ENCODE results near the gene LMAN2. TPM values are rescaled to one million over a fixed set of nuclear protein-coding genes. Genes with fewer than 3 reads are reported as not detected.

Gene LMAN2
- total and polyA plus RNA-seq, 7 experiments from 2014 or later: 71.8 to 202 (median 102) TPM

DNA sequence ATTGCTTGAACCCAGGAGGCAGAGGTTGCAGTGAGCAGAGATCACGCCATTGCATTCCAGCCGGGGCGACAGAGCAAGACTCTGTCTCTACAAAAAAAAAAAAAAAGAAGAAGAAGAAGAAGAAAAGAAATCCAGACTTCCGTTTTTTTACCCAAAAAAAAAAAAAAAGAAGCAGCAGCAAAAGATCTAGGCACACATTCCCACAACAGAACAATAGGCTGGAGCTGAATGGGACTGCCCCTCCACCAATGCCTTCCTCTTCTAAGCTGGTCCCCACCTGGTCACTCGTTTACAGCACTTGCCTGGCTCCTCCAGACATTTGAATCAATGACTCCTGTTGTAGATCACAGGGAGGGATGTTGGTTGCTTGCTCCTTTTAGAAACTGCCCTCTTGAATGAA lies 1.6 kb upstream of the LMAN2 start:
- H3K4me1 Mint-ChIP-seq: peaks cover 56 to 78% (median 68%) of the 10 kb centered on the region in 7 donors
- POLR2A ChIA-PET: interaction anchor here (0.7 to 2.4 kb wide), 2 partner anchors 8 to 16 kb away, joined by 6 to 28 read pairs; no protein-coding TSS in a partner anchor
- H3K9me3 ChIP-seq (ENCODE audit: control insufficient read depth in 2 of 3, low read length in 3 of 3): no peaks in the 10 kb centered on the region
- H3K4me3 Mint-ChIP-seq: peak overlapping the region in 6 of 10 donors; percentile 10 to 49 (median 34)
- no peaks in the 10 kb centered on the region for H3K27me3 ChIP-seq (ENCODE audit: control insufficient read depth in 2 of 2, insufficient read depth in 2 of 2, low read length in 2 of 2)
- no peak overlapping the region for H3K4me3 ChIP-seq (ENCODE audit: low read length)
- DNase-seq (no peak), ATAC-seq (no peak)
- intact Hi-C loops (cut with micrococcal nuclease): loop anchor here (5.0 kb wide), 3 partner anchors 221 to 816 kb away; partner anchors contain the start of genes NSD1 (in 1 of the 2), RNF44 (in 1 of the 2) and ZNF346 (in 1 of the 2)
- peaks cover 0 to 24% (median 5%) of the 10 kb centered on the region in 3 experiments for H3K36me3 ChIP-seq (ENCODE audit: control insufficient read depth in 2 of 3, insufficient read depth in 3 of 3, low read length in 3 of 3)
- H3K36me3 Mint-ChIP-seq: peaks cover 4 to 24% (median 10%) of the 10 kb centered on the region in 5 donors
- H3K27ac ChIP-seq (ENCODE audit: low read depth, low read length): no peak overlapping the region
- H3K9me3 Mint-ChIP-seq: peaks cover 0 to 14% (median 0%) of the 10 kb centered on the region in 11 donors
- no peaks in the 10 kb centered on the region for H3K27me3 Mint-ChIP-seq
- CTCF ChIA-PET: interaction anchor here (0.6 to 3.4 kb wide), 4 partner anchors 13 to 37 kb away, joined by 3 to 14 read pairs (median 8); no protein-coding TSS in a partner anchor
- peaks cover 32 to 49% of the 10 kb centered on the region in 2 donors for H3K4me1 ChIP-seq (ENCODE audit: control insufficient read depth in 2 of 2, insufficient read depth in 2 of 2, low read length in 2 of 2)
- no peak overlapping the region for H3K27ac Mint-ChIP-seq

DNA sequence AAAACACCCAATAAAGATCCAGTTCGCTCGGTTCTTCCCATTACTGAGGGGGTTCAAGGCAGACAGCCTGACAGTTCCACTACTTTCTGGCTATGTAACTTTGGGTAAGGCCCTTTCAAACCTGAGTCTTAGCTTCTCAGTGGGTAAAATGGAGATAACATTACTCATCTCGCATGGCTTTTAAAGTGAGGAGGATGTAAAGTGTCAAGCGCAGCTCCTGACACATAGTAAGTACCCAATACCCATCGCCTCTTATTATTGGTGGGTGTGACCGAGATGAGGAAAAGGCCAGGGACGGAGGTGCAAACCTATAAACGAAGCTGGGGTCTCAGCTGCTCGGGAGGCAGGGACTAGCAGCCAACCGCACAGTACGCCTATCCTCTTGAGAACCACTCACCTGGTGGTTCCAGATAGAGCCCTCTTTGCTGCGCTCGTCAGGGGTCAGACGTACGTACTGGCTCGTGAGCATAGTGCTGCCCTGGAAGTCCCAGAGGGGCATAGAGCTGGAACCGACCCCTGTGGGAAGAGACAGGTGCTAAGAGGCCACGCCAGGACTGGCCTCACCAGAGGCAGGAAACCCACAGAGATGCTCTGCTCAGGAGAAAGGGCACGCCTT lies 584 bp downstream of the LMAN2 start:
- H3K27me3 ChIP-seq (ENCODE audit: control insufficient read depth in 2 of 2, insufficient read depth in 2 of 2, low read length in 2 of 2): no peaks in the 10 kb centered on the region
- no peaks in the 10 kb centered on the region for H3K9me3 ChIP-seq (ENCODE audit: control insufficient read depth in 2 of 3, low read length in 3 of 3)
- DNase-seq (no peak), ATAC-seq (no peak)
- Mint-ChIP-seq H3K9me3 (peaks cover 0 to 14% (median 0%) of the 10 kb centered on the region in 11 donors), H3K4me3 (peak overlapping the region; percentile 93 to 99 (median 98)), H3K36me3 (peaks cover 4 to 22% (median 7%) of the 10 kb centered on the region in 5 donors), H3K27ac (peak overlapping the region; percentile 93 to 100 (median 99)), H3K4me1 (peaks cover 54 to 79% (median 69%) of the 10 kb centered on the region in 7 donors), H3K27me3 (no peaks in the 10 kb centered on the region)
- peaks cover 0 to 36% (median 5%) of the 10 kb centered on the region in 3 experiments for H3K36me3 ChIP-seq (ENCODE audit: control insufficient read depth in 2 of 3, insufficient read depth in 3 of 3, low read length in 3 of 3)
- H3K4me1 ChIP-seq (ENCODE audit: control insufficient read depth in 2 of 2, insufficient read depth in 2 of 2, low read length in 2 of 2): peaks cover 29 to 39% of the 10 kb centered on the region in 2 donors
- peak overlapping the region; percentile 95 for H3K27ac ChIP-seq (ENCODE audit: low read depth, low read length)
- peak overlapping the region; percentile 91 for H3K4me3 ChIP-seq (ENCODE audit: low read length)
- ChIA-PET CTCF (interaction anchor here (1.0 to 3.4 kb wide), 5 partner anchors 9 to 104 kb away, joined by 3 to 13 read pairs (median 4); no protein-coding TSS in a partner anchor), POLR2A (interaction anchor here (0.6 to 2.4 kb wide), 14 partner anchors 10 to 336 kb away, joined by 3 to 28 read pairs (median 4); no protein-coding TSS in a partner anchor)
- intact Hi-C loops (cut with micrococcal nuclease): loop anchor here (1.0 to 5.0 kb wide), 11 partner anchors 11 to 962 kb away; partner anchors contain the start of genes RNF44 (in 2 of the 2), GRK6 (in 1 of the 2), HIGD2A (in 1 of the 2) and NOP16 (in 1 of the 2)

DNA sequence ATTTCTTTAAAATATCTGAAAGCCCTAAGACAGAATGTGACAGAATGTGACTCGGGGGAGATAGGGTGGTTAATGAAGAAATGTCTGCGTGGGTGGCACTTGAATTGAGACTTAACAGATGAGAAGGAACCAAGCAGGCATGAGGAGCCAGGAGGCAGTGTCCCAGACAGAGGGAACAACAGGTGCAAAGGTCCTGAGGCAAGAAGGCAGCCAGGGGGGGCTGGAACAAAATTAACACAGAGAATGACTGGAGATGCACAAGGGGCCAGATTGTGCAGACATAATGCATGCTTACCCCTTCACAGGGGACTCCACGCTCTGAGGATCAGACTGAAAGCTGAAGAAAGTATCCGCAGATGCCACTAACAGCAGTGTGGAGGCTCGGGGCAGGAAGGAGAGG lies 1.7 kb downstream of the LMAN2 start:
- H3K36me3 Mint-ChIP-seq: peaks cover 4 to 22% (median 7%) of the 10 kb centered on the region in 5 donors
- peaks cover 47 to 68% (median 58%) of the 10 kb centered on the region in 7 donors for H3K4me1 Mint-ChIP-seq
- Histone ChIP-seq H3K4me3 (ENCODE audit: low read length) (no peak overlapping the region), H3K27me3 (ENCODE audit: control insufficient read depth in 2 of 2, insufficient read depth in 2 of 2, low read length in 2 of 2) (no peaks in the 10 kb centered on the region), H3K27ac (ENCODE audit: low read depth, low read length) (peak overlapping the region; percentile 4), H3K36me3 (ENCODE audit: control insufficient read depth in 2 of 3, insufficient read depth in 3 of 3, low read length in 3 of 3) (peaks cover 0 to 40% (median 5%) of the 10 kb centered on the region in 3 experiments), H3K4me1 (ENCODE audit: control insufficient read depth in 2 of 2, insufficient read depth in 2 of 2, low read length in 2 of 2) (peaks cover 29 to 35% of the 10 kb centered on the region in 2 donors), H3K9me3 (ENCODE audit: control insufficient read depth in 2 of 3, low read length in 3 of 3) (no peaks in the 10 kb centered on the region)
- no peaks in the 10 kb centered on the region for H3K27me3 Mint-ChIP-seq
- H3K4me3 Mint-ChIP-seq: peak overlapping the region; percentile 71 to 99 (median 98)
- CTCF ChIA-PET: interaction anchor here (1.3 to 3.4 kb wide), 2 partner anchors 21 to 35 kb away, joined by 4 to 13 read pairs; no protein-coding TSS in a partner anchor
- intact Hi-C loops (cut with micrococcal nuclease): loop anchor here (2.0 to 5.0 kb wide), 5 partner anchors 21 to 961 kb away; partner anchors contain the start of genes HIGD2A (in 1 of the 2), NOP16 (in 1 of the 2), NSD1 (in 1 of the 2) and RNF44 (in 1 of the 2)
- H3K9me3 Mint-ChIP-seq: peaks cover 0 to 5% (median 0%) of the 10 kb centered on the region in 11 donors
- ATAC-seq (no peak), DNase-seq (no peak)
- POLR2A ChIA-PET: interaction anchor here (0.8 kb wide), 1 partner anchor 46 kb away, joined by 3 read pairs; the partner anchor contains the start of genes PRELID1 and RAB24
- H3K27ac Mint-ChIP-seq: peak overlapping the region; percentile 58 to 100 (median 74)

DNA sequence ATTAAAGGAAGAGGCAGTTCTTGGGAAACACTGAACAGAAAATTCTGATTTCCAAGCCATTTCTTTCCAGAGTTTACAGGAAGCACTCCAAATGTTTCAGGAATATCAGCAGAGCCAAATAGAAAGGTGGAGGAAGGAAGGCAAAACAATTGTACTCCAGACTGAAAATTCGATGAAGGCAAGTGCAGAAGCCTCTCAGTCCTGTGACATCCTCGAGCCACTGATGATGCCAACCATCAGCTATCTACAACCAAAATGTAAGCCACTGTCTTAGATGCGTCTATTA lies 2.2 kb downstream of the LMAN2 start:
- no peak overlapping the region for H3K4me3 ChIP-seq (ENCODE audit: low read length)
- Mint-ChIP-seq H3K36me3 (peaks cover 4 to 22% (median 7%) of the 10 kb centered on the region in 5 donors), H3K4me1 (peaks cover 44 to 63% (median 54%) of the 10 kb centered on the region in 7 donors), H3K9me3 (peaks cover 0 to under 1% (median 0%) of the 10 kb centered on the region in 11 donors), H3K27me3 (no peaks in the 10 kb centered on the region), H3K4me3 (peak overlapping the region; percentile 54 to 99 (median 96)), H3K27ac (peak overlapping the region in 6 of 9 donors; percentile 58 to 99 (median 73))
- CTCF ChIA-PET: interaction anchor here (0.6 to 0.7 kb wide), 2 partner anchors 37 to 106 kb away, joined by 3 to 4 read pairs; no protein-coding TSS in a partner anchor
- H3K27me3 ChIP-seq (ENCODE audit: control insufficient read depth in 2 of 2, insufficient read depth in 2 of 2, low read length in 2 of 2): no peaks in the 10 kb centered on the region
- POLR2A ChIA-PET: interaction anchor here (0.8 to 1.3 kb wide), 2 partner anchors 22 to 46 kb away, joined by 3 read pairs; partner anchors contain the start of genes PRELID1 and RAB24
- H3K27ac ChIP-seq (ENCODE audit: low read depth, low read length): no peak overlapping the region
- H3K4me1 ChIP-seq (ENCODE audit: control insufficient read depth in 2 of 2, insufficient read depth in 2 of 2, low read length in 2 of 2): peaks cover 29 to 35% of the 10 kb centered on the region in 2 donors
- H3K9me3 ChIP-seq (ENCODE audit: control insufficient read depth in 2 of 3, low read length in 3 of 3): no peaks in the 10 kb centered on the region
- DNase-seq (no peak), ATAC-seq (no peak)
- intact Hi-C loops (cut with micrococcal nuclease): no loop called here
- peaks cover 0 to 41% (median 5%) of the 10 kb centered on the region in 3 experiments for H3K36me3 ChIP-seq (ENCODE audit: control insufficient read depth in 2 of 3, insufficient read depth in 3 of 3, low read length in 3 of 3)

DNA sequence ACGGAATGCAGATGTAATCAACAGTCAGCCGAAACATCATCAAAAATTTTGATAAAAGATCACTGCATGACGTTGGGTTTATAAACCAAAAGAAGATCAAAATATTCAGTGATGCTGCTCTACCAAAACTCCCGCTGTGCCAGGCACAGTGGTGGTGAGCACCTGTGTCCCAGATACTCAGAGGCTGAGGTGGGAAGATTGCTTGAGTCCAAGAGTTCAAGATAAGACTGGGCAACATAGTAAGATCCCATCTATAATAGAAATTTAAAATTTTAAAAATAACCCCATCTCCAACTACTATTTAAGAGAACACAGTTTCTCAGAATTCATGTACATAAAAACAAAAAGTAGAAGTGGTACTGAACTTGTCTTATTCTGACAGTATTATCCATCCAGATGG lies 3.8 kb downstream of the LMAN2 start:
- intact Hi-C loops (cut with micrococcal nuclease): no loop called here
- H3K4me1 ChIP-seq (ENCODE audit: control insufficient read depth in 2 of 2, insufficient read depth in 2 of 2, low read length in 2 of 2): peaks cover 29 to 35% of the 10 kb centered on the region in 2 donors
- no peak overlapping the region for H3K4me3 ChIP-seq (ENCODE audit: low read length)
- peaks cover 0 to 48% (median 5%) of the 10 kb centered on the region in 3 experiments for H3K36me3 ChIP-seq (ENCODE audit: control insufficient read depth in 2 of 3, insufficient read depth in 3 of 3, low read length in 3 of 3)
- H3K9me3 ChIP-seq (ENCODE audit: control insufficient read depth in 2 of 3, low read length in 3 of 3): no peaks in the 10 kb centered on the region
- POLR2A ChIA-PET: interaction anchor here (1.1 kb wide), 1 partner anchor 23 kb away, joined by 3 read pairs; no protein-coding TSS in a partner anchor
- peak overlapping the region in 7 of 10 donors; percentile 7 to 59 (median 23) for H3K4me3 Mint-ChIP-seq
- H3K27ac Mint-ChIP-seq: no peak overlapping the region
- no peaks in the 10 kb centered on the region for H3K9me3 Mint-ChIP-seq
- no peak overlapping the region for H3K27ac ChIP-seq (ENCODE audit: low read depth, low read length)
- no peaks in the 10 kb centered on the region for H3K27me3 Mint-ChIP-seq
- ATAC-seq: no peak
- H3K4me1 Mint-ChIP-seq: peaks cover 43 to 62% (median 57%) of the 10 kb centered on the region in 7 donors
- no peaks in the 10 kb centered on the region for H3K27me3 ChIP-seq (ENCODE audit: control insufficient read depth in 2 of 2, insufficient read depth in 2 of 2, low read length in 2 of 2)
- CTCF ChIA-PET: no interaction called here
- peaks cover 8 to 29% (median 11%) of the 10 kb centered on the region in 5 donors for H3K36me3 Mint-ChIP-seq
- no peak for DNase-seq

DNA sequence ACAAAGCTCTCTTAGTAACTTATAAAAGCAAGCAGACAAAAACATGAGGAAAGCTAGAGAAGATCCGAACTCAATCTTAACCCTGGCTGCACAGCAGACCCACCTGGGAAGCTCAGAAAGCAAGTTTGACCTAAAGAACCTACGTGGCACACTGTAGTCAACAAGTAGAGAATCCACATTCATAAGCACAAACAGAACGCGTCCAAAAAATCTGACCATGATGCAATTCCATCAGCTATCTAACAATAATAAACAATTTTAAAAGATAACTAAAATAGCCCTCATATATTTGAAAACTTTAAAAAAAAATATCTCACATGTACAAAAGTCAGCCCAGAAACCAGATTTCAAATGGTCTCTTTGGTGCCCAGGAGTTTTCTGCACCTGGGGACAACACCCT lies 4.6 kb downstream of the LMAN2 start:
- Mint-ChIP-seq H3K4me1 (peaks cover 36 to 58% (median 54%) of the 10 kb centered on the region in 7 donors), H3K27me3 (no peaks in the 10 kb centered on the region), H3K27ac (peak overlapping the region in 3 of 9 donors; percentile 29 to 38 (median 32)), H3K4me3 (peak overlapping the region in 6 of 10 donors; percentile 16 to 65 (median 30)), H3K36me3 (peaks cover 8 to 30% (median 12%) of the 10 kb centered on the region in 5 donors), H3K9me3 (no peaks in the 10 kb centered on the region)
- H3K4me1 ChIP-seq (ENCODE audit: control insufficient read depth in 2 of 2, insufficient read depth in 2 of 2, low read length in 2 of 2): peaks cover 29 to 31% of the 10 kb centered on the region in 2 donors
- no peaks in the 10 kb centered on the region for H3K9me3 ChIP-seq (ENCODE audit: control insufficient read depth in 2 of 3, low read length in 3 of 3)
- H3K27ac ChIP-seq (ENCODE audit: low read depth, low read length): no peak overlapping the region
- ChIA-PET POLR2A (interaction anchor here (1.1 kb wide), 2 partner anchors 24 to 170 kb away, joined by 3 read pairs; no protein-coding TSS in a partner anchor), CTCF (interaction anchor here (1.3 kb wide), 1 partner anchor 37 kb away, joined by 3 read pairs; no protein-coding TSS in a partner anchor)
- intact Hi-C loops (cut with micrococcal nuclease): no loop called here
- DNase-seq: no peak
- H3K27me3 ChIP-seq (ENCODE audit: control insufficient read depth in 2 of 2, insufficient read depth in 2 of 2, low read length in 2 of 2): no peaks in the 10 kb centered on the region
- H3K36me3 ChIP-seq (ENCODE audit: control insufficient read depth in 2 of 3, insufficient read depth in 3 of 3, low read length in 3 of 3): peaks cover 2 to 49% (median 5%) of the 10 kb centered on the region in 3 experiments
- no peak overlapping the region for H3K4me3 ChIP-seq (ENCODE audit: low read length)
- ATAC-seq: no peak
